SK-N-SH (cell line): ENCODE results near the gene PRKCQ.

Source experiments
- CTCF ChIP-seq: fragments of 200-600 bp; sonication (generic); IDR thresholded peaks from 2 replicates; pipeline ENCODE4 v1.6.1; 2017; ENCODE audit warnings: antibody characterized with exemption, mild to moderate bottlenecking, moderate library complexity
- EZH2phosphoT487 ChIP-seq: fragments of 200-600 bp; sonication (generic); IDR thresholded peaks from 2 replicates; pipeline ENCODE4 v1.6.1; 2017; ENCODE audit warnings: low read depth, mixed run types, mild to moderate bottlenecking, antibody characterized with exemption, moderate library complexity, borderline replicate concordance
- GATA2 ChIP-seq: sonication (generic); formaldehyde crosslinking; IDR thresholded peaks from 2 replicates; pipeline ENCODE4 v1.5.0; 2020; ENCODE audit warnings: mild to moderate bottlenecking, missing genetic modification reagents
- POLR2AphosphoS5 ChIP-seq: IDR thresholded peaks from 2 replicates; pipeline ENCODE4 v1.6.1; 2012; ENCODE audit warnings: low read depth, low read length
- RAD21 ChIP-seq: IDR thresholded peaks from 2 replicates; pipeline ENCODE4 v1.6.1; 2012; ENCODE audit warnings: mild to moderate bottlenecking, low read length
- USF2 ChIP-seq: fragments of 150-350 bp; IDR thresholded peaks from 2 replicates; pipeline ENCODE4 v1.6.1; 2017; ENCODE audit warnings: antibody characterized with exemption, low read length, low read depth, borderline replicate concordance
- YY1 ChIP-seq: IDR thresholded peaks from 2 replicates; pipeline ENCODE4 v1.4.0; 2012; ENCODE audit warnings: low read depth, mild to moderate bottlenecking

- TF ChIP-seq CTCF (no peak), EZH2phosphoT487 (no peak), GATA2 (CRISPR knock-in tag) (no peak), RAD21 (no peak), POLR2AphosphoS5 (no peak), YY1 (no peak), USF2 (no peak)
These were observed 180.8 kb downstream of the PRKCQ start for GRCh38 chr10:6399231-6399741.
